HEK293 (cell line): ENCODE data around the gene PTPRG.

Experiments
- SP2 ChIP-seq: fragments of 450-650 bp; formaldehyde crosslinking; IDR thresholded peaks from 2 replicates; pipeline ENCODE4 v1.5.1; 2016; ENCODE audit warnings: missing biosample characterization, missing genetic modification characterization
- ZNF146 ChIP-seq: fragments of 450-650 bp; formaldehyde crosslinking; IDR thresholded peaks from 2 replicates; pipeline ENCODE4 v1.5.1; 2016; ENCODE audit warnings: missing biosample characterization, missing genetic modification characterization
- ZNF23 ChIP-seq: fragments of 450-650 bp; formaldehyde crosslinking; IDR thresholded peaks from 2 replicates; pipeline ENCODE4 v1.5.1; 2016; ENCODE audit warnings: missing biosample characterization, missing genetic modification characterization, borderline replicate concordance
- ZNF423 ChIP-seq: fragments of 450-650 bp; formaldehyde crosslinking; IDR thresholded peaks from 2 replicates; pipeline ENCODE4 v1.5.1; 2016; ENCODE audit warnings: missing biosample characterization, missing genetic modification characterization
- ZNF76 ChIP-seq: fragments of 450-650 bp; formaldehyde crosslinking; IDR thresholded peaks from 2 replicates; pipeline ENCODE4; 2016; ENCODE audit warnings: low read depth, missing biosample characterization, missing genetic modification characterization, borderline replicate concordance
- ZNF843 ChIP-seq: fragments of 450-650 bp; formaldehyde crosslinking; IDR thresholded peaks from 2 replicates; pipeline ENCODE4 v1.5.1; 2016; ENCODE audit warnings: missing biosample characterization, missing genetic modification characterization
- TF ChIP-seq, protein P1 (sequence below): fragments of 450-650 bp; formaldehyde crosslinking; IDR thresholded peaks from 2 replicates; pipeline ENCODE4 v1.5.1; 2016; ENCODE audit warnings: missing biosample characterization, missing genetic modification characterization

- TF ChIP-seq ZNF843 (tag by site-specific recombination) (no peak), ZNF146 (tag by site-specific recombination) (no peak), ZNF76 (no peak), SP2 (tag by site-specific recombination) (no peak), ZNF23 (tag by site-specific recombination) (no peak), ZNF423 (tag by site-specific recombination) (no peak)
- TF ChIP-seq, protein P1, sequence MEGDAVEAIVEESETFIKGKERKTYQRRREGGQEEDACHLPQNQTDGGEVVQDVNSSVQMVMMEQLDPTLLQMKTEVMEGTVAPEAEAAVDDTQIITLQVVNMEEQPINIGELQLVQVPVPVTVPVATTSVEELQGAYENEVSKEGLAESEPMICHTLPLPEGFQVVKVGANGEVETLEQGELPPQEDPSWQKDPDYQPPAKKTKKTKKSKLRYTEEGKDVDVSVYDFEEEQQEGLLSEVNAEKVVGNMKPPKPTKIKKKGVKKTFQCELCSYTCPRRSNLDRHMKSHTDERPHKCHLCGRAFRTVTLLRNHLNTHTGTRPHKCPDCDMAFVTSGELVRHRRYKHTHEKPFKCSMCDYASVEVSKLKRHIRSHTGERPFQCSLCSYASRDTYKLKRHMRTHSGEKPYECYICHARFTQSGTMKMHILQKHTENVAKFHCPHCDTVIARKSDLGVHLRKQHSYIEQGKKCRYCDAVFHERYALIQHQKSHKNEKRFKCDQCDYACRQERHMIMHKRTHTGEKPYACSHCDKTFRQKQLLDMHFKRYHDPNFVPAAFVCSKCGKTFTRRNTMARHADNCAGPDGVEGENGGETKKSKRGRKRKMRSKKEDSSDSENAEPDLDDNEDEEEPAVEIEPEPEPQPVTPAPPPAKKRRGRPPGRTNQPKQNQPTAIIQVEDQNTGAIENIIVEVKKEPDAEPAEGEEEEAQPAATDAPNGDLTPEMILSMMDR (tag by site-specific recombination), result no peak
Measured at GRCh38 chr3:61928776-61929314, 367.5 kb downstream of the PTPRG start.
